Panc1 (cell line): ENCODE results near the gene TEX54.
"Not testable (repeated sequence)": the region's sequence is repeated elsewhere in the genome, so short reads cannot be mapped to it uniquely, and the experiment has no call there.

ENCODE experiments used
- CTCF ChIP-seq: fragments of 450-650 bp; IDR thresholded peaks from 2 replicates; pipeline ENCODE4 v1.5.1; 2017; ENCODE audit warnings: mild to moderate bottlenecking
- REST ChIP-seq, 2 experiments: IDR thresholded peaks; 2 replicates each; pipeline ENCODE4 v1.6.1; 2011 to 2012; ENCODE audit warnings: low read depth in 2 of 2, control low read depth in 1 of 2, low read length in 1 of 2, mild to moderate bottlenecking in 1 of 2, moderate library complexity in 1 of 2; ENCODE audit not compliant: insufficient read depth in 1 of 2

- TF ChIP-seq CTCF; REST (IDR thresholded peaks at IDR 0.05; ENCODE audit: insufficient read depth in 1 of 2, low read depth in 2 of 2, low read length in 1 of 2): not testable (repeated sequence)
Observed at GRCh38 chr11:62861564-62862192, 29.0 kb upstream of the TEX54 start.
